ENCODE measurements around the gene NDUFB10.

DNA sequence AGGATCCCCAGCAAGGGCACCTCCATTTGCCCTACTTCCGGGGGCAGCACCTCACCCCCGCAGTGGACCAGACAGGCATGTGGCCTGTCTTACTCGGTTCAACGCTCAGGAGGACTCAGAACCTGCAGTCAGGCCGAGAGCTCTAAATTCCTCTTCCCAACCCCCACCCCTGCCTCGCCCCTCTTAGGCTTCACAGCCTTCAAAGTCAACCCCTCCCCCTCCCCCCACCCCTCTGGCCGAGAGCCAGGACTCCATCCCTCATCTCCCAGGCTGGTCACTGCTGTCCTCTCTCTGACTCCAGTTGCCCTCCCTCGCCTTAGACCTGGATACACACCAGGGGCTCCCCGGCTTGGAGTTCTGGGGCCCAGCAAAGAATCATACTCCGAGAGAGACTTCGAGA is 33.1 kb upstream of the NDUFB10 start:
- TF ChIP-seq ETV6 (conservative IDR thresholded peaks at IDR 0.05 in 1 of 2, IDR thresholded peaks at IDR 0.05 in 1 of 2; ENCODE audit: borderline replicate concordance in 1 of 2, low read depth in 1 of 2): no peak
- no peak for TF ChIP-seq KLF5 (IDR thresholded peaks at IDR 0.05; ENCODE audit: partially characterized antibody)
- TF ChIP-seq SIN3A (IDR thresholded peaks at IDR 0.05; ENCODE audit: low read depth, low read length): no peak
- TF ChIP-seq, protein P1, sequence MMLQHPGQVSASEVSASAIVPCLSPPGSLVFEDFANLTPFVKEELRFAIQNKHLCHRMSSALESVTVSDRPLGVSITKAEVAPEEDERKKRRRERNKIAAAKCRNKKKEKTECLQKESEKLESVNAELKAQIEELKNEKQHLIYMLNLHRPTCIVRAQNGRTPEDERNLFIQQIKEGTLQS (IDR thresholded peaks at IDR 0.05; ENCODE audit: borderline replicate concordance, extremely low read depth, low read depth, low read length): no peak
- no peak for TF ChIP-seq POLR2AphosphoS5 (IDR thresholded peaks at IDR 0.05; ENCODE audit: low read length)
- TF ChIP-seq BHLHE40 (IDR thresholded peaks at IDR 0.05; ENCODE audit: borderline replicate concordance in 1 of 2, low read depth in 2 of 2, low read length in 1 of 2): no peak
- TF ChIP-seq FOS (IDR thresholded peaks at IDR 0.05; ENCODE audit: borderline replicate concordance, extremely low read depth, insufficient read length): no peak
- TF ChIP-seq IKZF1 (conservative IDR thresholded peaks at IDR 0.05): no peak
- no peak for TF ChIP-seq CTCF (IDR thresholded peaks at IDR 0.05 in 2 of 3, conservative IDR thresholded peaks at IDR 0.05 in 1 of 3; ENCODE audit: control insufficient read depth in 2 of 3, extremely low read depth in 1 of 3, insufficient read depth in 1 of 3, low read depth in 3 of 3, low read length in 3 of 3)
- TF ChIP-seq SPI1 (IDR thresholded peaks at IDR 0.05; ENCODE audit: borderline replicate concordance, insufficient read depth, low read depth, low read length): no peak

All from GM12878 (cell line).